ENCODE data around the gene ARF1.

Gene ARF1

DNA sequence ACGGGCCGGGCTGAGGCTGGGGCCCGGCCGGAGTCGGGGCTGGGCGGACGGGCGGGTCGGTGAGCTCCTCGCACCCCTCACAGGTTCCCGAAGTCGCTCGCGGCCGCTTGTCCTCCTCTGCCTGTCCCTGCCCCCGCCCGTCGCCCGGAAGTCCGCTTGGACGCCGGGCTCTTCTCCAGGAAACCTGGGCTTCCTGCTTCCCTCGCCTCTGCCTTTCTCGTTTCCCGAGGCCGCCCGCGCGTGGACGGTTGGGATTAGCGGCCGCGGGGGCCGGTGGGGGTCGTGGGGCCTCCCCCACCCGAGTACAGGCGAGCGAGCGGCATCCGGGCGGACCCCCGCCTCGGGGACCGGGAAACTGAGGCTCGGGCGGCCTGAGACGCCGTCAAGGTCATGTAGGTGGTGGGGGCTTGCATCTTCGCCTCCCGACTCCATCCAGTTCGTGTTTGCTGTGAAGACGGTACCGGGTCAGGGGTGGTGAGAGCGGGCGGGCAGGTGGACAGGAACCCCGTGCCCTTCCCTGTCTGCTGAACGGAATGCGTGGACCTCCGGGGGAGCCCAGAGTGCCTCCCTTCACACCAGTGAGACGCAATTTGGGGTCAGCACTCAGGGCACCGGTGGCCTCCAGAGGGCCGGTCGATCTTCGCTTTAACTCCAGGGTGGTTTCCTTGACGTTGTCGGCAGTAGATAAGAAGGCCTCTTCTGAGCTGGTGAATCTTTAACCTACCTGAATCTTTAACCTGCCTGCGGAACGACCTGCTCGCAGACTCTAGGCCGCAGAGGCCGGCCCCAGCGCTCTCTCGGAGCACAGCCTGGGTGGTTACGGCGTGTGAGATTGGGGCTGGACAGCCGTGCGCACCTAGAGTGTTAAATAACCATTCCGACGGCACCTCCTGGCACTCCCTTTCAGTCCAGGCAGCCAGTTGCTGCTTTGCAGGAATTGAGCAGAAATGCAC is 686 bp downstream of the ARF1 start:
- H3K4me1 ChIP-seq (ENCODE audit: insufficient read depth, low read length), result peaks cover 28% of the 10 kb centered on the region
- no peaks in the 10 kb centered on the region for H3K9me3 ChIP-seq (ENCODE audit: control insufficient read depth, insufficient read depth, low read length)
- peak overlapping the region; percentile 96 for H3K9ac ChIP-seq (ENCODE audit: low read depth, low read length)
- no peaks in the 10 kb centered on the region for H3K36me3 ChIP-seq (ENCODE audit: insufficient read depth, low read length)

DNA sequence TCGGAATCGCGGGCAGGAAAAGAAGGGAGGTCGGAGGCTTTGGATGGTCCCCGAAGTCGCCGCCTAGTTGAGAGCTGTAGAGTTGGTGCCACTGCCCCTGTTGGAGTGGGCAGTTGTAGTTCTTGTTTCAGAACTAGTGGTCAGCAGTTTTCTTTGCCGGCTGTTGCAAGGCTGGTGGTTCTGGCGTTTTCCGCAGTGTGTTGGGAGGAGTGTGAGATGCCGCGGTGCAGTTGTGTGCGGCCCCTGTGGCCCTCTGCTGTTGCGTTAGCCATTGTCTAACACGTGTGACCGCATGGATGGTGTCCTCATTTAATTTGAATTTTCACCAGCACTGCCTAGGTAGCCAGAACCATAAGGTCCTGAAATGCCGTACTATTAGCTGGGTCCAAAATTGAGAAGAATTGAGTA is 1.4 kb downstream of the ARF1 start:
- peak overlapping the region; percentile 96 for H3K9ac ChIP-seq (ENCODE audit: low read depth, low read length)
- no peaks in the 10 kb centered on the region for H3K9me3 ChIP-seq (ENCODE audit: control insufficient read depth, insufficient read depth, low read length)
- H3K4me1 ChIP-seq (ENCODE audit: insufficient read depth, low read length), result peaks cover 28% of the 10 kb centered on the region
- H3K36me3 ChIP-seq (ENCODE audit: insufficient read depth, low read length), result no peaks in the 10 kb centered on the region; the same call in 1 of the 2 replicates

DNA sequence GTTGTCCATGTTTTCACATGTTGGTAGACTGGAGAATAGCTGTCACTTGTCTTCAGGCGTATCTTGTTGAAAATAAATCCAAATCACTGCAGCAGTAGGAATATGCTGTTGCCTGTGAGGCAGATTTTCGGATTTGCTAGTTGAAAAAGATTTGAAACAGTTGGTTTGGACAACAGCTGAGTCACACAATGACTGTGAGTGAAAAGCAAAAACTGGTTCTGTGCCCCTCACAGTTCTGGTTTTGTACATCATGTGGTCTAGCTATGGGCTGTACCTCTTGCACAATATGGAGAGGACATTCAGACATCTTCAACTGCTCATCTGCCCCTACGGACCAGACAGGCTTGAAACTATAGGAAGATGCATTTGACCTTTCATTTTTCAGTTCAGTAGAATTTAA is 1.8 kb downstream of the ARF1 start:
- H3K4me1 ChIP-seq (ENCODE audit: insufficient read depth, low read length), result peaks cover 31% of the 10 kb centered on the region
- H3K9me3 ChIP-seq (ENCODE audit: control insufficient read depth, insufficient read depth, low read length), result no peaks in the 10 kb centered on the region
- no peaks in the 10 kb centered on the region; the same call in 1 of the 2 replicates for H3K36me3 ChIP-seq (ENCODE audit: insufficient read depth, low read length)
- H3K9ac ChIP-seq (ENCODE audit: low read depth, low read length), result peak overlapping the region; percentile 96

DNA sequence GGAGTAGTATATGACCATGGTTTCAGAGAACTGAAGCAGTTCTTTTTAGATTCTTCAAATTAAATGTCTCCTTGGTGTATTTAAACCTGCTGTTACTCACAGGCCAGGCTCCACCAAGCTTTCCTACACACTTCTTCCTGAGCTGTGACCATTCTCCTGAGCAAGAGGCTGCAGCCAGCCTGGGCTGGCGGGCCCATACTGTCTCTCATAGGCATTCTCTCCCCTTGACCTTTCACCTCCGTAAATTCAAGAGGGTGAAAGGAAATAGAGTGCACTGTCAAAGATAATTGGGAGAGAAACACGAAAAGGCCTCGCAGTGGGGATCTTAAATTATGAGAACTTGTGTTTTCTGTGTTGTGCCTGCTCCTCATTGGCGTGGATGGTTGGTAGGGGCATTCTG is 2.3 kb downstream of the ARF1 start:
- Histone ChIP-seq H3K36me3 (ENCODE audit: insufficient read depth, low read length) (no peaks in the 10 kb centered on the region; the same call in 1 of the 2 replicates), H3K9ac (ENCODE audit: low read depth, low read length) (peak overlapping the region; percentile 96; the same call in 1 of the 2 replicates), H3K9me3 (ENCODE audit: control insufficient read depth, insufficient read depth, low read length) (no peaks in the 10 kb centered on the region), H3K4me1 (ENCODE audit: insufficient read depth, low read length) (peaks cover 33% of the 10 kb centered on the region)

DNA sequence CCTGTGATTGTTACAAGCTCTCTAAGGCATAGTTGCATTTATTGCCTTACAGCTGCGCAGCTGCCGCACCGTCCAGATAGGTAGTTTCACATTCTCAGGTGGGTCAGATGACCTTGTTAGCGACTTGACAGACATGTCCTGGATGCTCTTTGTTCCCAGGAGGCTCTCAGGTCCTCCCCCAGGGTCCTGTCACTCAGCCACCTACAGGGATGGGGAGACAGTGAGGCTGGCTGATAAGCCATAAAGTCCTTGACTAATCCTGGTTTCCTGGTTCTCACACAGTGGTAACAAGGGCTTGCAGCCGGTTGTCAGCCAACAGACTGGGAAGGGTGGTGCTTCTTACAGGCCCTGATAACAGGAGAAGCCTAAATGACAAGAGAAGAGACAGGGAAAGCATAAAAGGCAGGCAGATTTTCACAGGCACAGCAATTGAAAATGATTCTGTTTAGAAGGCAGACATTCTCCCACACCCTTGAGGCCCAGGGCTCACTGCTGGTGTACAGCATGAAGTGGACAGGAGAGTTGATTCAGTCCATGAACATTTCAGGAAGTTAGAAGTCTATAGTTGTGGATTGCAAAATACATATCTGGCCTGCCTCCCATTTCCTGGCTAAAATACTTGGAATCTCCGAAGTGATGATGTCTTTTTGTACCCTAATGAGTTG is 2.9 kb downstream of the ARF1 start:
- no peaks in the 10 kb centered on the region for H3K9me3 ChIP-seq (ENCODE audit: control insufficient read depth, insufficient read depth, low read length)
- H3K9ac ChIP-seq (ENCODE audit: low read depth, low read length), result no peak overlapping the region
- peaks cover 33% of the 10 kb centered on the region for H3K4me1 ChIP-seq (ENCODE audit: insufficient read depth, low read length)
- H3K36me3 ChIP-seq (ENCODE audit: insufficient read depth, low read length), result no peaks in the 10 kb centered on the region; the same call in 1 of the 2 replicates

DNA sequence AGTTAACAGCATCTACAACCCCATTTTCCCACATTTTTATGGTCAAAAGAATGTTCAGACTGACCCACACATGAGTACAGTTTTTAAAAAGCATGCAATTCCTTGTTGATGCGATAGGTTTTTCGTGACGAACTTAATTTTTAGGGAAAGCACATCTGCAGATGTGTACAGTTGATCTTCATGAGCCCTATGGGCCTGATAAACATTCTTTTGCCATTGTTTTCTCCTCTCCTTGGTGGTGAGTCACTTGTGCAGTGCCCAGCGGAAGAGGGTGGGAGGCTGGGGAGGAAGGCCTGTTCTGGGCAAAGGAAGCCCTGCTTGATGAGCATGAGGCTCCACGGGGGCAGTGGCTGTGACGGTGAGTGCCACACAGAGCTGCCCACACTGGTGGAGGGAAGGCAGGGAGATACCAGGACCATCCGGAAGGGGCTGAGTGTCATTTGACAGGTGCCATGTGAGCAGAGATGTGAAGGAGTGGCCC is 5.3 kb downstream of the ARF1 start:
- no peaks in the 10 kb centered on the region for H3K9me3 ChIP-seq (ENCODE audit: control insufficient read depth, insufficient read depth, low read length)
- no peaks in the 10 kb centered on the region; the same call in 1 of the 2 replicates for H3K36me3 ChIP-seq (ENCODE audit: insufficient read depth, low read length)
- H3K9ac ChIP-seq (ENCODE audit: low read depth, low read length), result no peak overlapping the region
- peaks cover 33% of the 10 kb centered on the region for H3K4me1 ChIP-seq (ENCODE audit: insufficient read depth, low read length)

DNA sequence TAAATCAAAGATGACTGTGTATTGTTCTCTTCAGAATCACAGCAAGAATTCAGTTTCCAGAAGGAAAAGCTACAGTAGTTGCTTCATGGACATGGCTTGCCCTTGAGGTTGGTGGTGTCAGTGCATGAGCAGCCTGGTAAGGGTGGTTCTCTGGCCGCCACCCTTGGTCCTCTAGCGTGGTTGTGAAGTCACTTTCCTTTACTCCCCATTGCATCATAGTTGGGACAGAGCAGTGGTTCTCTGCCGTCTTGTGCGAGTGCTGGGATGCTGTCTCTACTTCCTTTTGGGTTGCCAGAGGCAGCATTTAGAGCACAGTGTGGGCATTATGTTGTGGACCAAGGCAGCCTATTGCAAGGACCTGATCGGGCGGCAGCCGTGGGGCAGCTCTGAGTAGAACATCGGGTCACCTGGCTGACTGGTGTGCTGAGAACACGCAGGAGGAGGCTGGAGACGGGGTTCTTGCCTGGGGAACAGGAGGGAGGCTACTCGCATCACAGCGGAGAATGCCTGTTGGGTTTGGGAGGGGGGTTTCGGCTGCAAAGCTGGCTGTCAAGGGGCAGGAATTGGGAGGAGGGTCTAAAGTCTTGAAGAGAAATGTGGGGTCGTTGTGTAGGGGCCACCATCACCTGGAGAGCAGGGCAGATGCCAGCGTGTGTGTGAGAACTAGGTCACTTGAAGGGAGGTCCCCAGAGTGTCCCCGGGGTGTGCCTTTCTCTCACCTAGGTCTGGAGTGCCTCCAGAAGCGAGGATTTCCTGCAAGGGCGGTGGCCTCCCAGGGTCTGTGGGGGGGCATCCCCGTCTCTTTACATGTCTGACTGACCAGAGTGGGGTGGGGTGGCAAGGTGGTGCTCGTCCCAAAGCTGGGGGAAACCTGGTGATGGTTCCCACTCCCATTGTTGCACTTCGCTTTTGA is 6.3 kb downstream of the ARF1 start:
- H3K9ac ChIP-seq (ENCODE audit: low read depth, low read length), result no peak overlapping the region
- H3K9me3 ChIP-seq (ENCODE audit: control insufficient read depth, insufficient read depth, low read length), result no peaks in the 10 kb centered on the region
- H3K4me1 ChIP-seq (ENCODE audit: insufficient read depth, low read length), result peaks cover 33% of the 10 kb centered on the region
- H3K36me3 ChIP-seq (ENCODE audit: insufficient read depth, low read length), result no peaks in the 10 kb centered on the region; the same call in 1 of the 2 replicates

DNA sequence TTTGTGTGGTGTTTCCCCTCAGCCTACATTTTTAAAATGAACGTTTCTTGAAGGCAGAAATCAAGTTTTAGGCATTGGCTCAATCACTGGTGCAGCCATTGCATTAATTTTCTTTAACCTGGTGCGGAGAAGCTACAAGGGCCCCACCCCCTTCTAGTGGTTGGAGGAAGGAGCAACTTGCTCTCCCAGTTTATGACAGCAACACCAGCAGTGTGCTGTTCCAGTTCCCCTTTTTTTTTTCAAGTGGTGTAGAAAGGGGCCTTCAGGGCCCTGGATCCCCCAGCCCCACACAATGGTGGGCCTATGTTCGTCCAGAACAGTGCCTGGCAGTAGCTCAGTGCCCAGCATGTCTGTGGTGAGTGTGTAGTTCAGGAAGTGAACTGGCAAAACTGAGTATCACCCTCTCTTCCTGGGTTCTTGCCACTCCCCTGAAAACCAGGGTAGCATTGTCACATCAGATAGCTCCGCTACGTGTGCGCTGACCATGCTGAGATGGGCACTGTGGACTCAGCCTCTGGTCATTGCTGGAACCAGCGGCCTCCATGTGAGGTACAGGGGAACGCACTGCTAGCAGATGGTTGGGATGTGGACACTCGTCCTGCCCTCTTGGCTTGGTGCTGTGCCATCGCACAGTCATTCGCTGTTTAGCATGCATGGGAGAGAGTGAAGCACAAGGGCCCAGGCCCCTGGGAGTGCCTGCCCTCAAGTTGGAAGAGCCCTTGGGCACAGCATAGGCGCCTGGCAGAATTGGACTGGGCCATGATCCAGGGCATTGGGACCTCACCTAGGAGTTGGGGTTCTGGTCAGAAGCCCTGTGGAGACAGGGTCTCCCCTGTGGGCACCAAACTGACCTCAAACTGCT is 7.2 kb downstream of the ARF1 start:
- Histone ChIP-seq H3K36me3 (ENCODE audit: insufficient read depth, low read length) (no peaks in the 10 kb centered on the region; the same call in 1 of the 2 replicates), H3K9me3 (ENCODE audit: control insufficient read depth, insufficient read depth, low read length) (0 out of 2 replicates have a peak, but pooled peaks cover 2% of the 10 kb centered on the region), H3K9ac (ENCODE audit: low read depth, low read length) (no peak overlapping the region), H3K4me1 (ENCODE audit: insufficient read depth, low read length) (peaks cover 26% of the 10 kb centered on the region)

DNA sequence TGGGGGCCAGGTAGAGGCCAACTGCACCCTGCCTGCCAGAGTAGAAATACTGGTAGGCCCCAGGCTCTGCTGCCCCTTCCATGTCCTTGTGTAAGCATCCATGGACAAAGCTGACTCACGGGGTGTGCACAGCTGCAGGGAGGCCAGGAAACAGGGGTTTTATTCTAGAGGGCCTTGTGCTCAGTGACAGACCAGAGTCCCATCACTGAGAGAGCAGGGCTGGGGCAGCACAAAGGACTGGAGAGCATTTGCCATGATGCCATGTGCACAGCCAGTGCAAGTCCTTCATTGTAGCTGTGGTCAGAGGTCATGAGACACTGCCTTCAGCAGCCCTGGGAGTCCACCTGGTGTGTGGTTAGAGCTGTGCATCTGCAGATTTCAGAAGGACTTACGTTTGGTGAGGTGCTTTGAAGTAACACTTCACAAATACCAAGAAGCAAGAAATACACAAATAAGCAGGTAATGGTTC is 8.1 kb downstream of the ARF1 start:
- Histone ChIP-seq H3K9me3 (ENCODE audit: control insufficient read depth, insufficient read depth, low read length) (0 out of 2 replicates have a peak, but pooled peaks cover 3% of the 10 kb centered on the region), H3K9ac (ENCODE audit: low read depth, low read length) (no peak overlapping the region), H3K36me3 (ENCODE audit: insufficient read depth, low read length) (no peaks in the 10 kb centered on the region; the same call in 1 of the 2 replicates)

DNA sequence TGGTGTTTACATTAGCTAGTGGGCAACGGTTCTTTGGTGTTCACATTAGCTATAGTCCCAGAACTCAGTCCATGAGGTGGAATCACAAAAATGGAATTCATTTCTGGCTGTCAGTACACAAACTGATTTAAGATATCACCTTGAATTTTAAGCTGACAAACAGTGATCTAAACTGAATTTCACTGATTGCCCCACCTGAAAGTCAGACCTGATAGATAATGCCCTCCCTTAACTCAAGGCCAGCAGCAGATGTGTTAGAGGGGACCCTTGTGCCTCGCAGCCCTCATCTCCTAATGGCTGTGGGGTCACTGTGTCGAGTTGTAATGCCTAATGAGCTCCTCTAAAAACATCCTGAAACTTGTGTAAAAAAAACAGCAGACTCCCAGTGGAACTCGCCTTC is 8.6 kb downstream of the ARF1 start:
- no peaks in the 10 kb centered on the region; the same call in 1 of the 2 replicates for H3K36me3 ChIP-seq (ENCODE audit: insufficient read depth, low read length)

More for the DNA sequence above, 8.1 kb downstream of the ARF1 start:
- H3K4me1 ChIP-seq (ENCODE audit: insufficient read depth, low read length), result peaks cover 18% of the 10 kb centered on the region

DNA sequence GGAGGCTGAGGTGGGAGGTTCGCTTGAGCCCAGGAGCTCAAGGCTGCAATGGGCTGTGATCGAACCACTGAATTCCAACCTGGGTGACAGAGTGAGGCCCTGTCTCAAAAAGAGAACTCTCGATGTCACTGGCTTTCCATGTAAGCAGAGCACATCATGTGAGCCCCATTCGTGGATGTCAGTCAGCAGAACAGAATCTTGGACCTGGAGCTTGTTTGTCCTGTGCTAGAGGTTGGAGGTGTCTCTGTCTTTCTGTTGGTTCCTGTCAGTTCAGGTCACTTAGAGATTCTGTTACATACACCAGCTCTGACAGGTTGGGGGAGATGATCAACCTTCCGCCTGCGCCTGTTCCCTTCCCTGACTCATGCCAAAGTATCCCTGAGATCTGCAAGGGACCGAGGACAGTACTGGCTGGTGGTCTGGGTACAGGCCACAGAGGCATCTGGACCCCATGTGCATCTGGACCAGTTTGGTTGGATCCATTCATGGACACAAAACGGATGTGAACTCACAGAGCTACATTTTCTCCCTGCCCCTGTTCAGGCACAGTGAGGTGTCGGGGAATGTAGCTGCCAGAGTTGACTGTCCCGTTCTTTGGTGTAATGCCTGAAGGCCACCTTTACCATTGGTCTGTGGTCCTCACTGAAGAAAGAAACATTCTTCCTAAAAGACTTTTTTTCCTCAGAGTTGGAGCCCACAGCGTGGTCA is 10.0 kb downstream of the ARF1 start:
- Histone ChIP-seq H3K9me3 (ENCODE audit: control insufficient read depth, insufficient read depth, low read length) (0 out of 2 replicates have a peak, but pooled peaks cover 3% of the 10 kb centered on the region), H3K36me3 (ENCODE audit: insufficient read depth, low read length) (no peaks in the 10 kb centered on the region; the same call in 1 of the 2 replicates), H3K9ac (ENCODE audit: low read depth, low read length) (no peak overlapping the region), H3K4me1 (ENCODE audit: insufficient read depth, low read length) (peaks cover 12% of the 10 kb centered on the region)

More for the DNA sequence above, 8.6 kb downstream of the ARF1 start:
- H3K4me1 ChIP-seq (ENCODE audit: insufficient read depth, low read length), result peaks cover 16% of the 10 kb centered on the region
- H3K9ac ChIP-seq (ENCODE audit: low read depth, low read length), result no peak overlapping the region
- H3K9me3 ChIP-seq (ENCODE audit: control insufficient read depth, insufficient read depth, low read length), result 0 out of 2 replicates have a peak, but pooled peaks cover 3% of the 10 kb centered on the region
